ENCODE results near the gene GPR75.

DNA sequence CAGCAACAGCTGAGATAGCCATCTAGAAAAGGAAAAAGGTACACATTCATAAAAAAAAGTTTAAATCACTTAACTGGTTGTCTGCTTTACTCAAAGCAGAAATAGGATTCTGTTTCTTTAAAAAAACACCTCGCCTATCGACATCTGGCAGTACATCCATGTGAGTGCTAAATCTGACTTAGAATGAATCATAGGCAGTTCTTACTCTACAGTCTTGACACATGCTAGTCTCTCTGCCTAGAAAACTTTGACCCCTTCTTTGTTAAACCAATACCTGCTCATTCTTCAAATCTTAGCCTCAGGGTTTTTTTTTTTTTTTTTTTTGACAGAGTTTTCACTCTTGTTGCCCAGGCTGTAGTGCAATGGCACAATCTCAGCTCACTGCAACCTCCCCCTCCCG, 37.1 kb upstream of the GPR75 start:
- TF ChIP-seq CTCF (IDR thresholded peaks at IDR 0.05; ENCODE audit: control extremely low read depth in 1 of 3, insufficient read depth in 1 of 3, low read depth in 1 of 3, low read length in 3 of 3) = no peak
- TF ChIP-seq, protein P1, sequence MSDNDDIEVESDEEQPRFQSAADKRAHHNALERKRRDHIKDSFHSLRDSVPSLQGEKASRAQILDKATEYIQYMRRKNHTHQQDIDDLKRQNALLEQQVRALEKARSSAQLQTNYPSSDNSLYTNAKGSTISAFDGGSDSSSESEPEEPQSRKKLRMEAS (IDR thresholded peaks at IDR 0.05) = no peak
- TF ChIP-seq BACH1 (IDR thresholded peaks at IDR 0.05; ENCODE audit: low read length) = no peak
- no peak for TF ChIP-seq RAD21 (IDR thresholded peaks at IDR 0.05 in 1 of 2, conservative IDR thresholded peaks at IDR 0.05 in 1 of 2; ENCODE audit: low read depth in 2 of 2, low read length in 2 of 2)
- no peak for TF ChIP-seq POLR2A (IDR thresholded peaks at IDR 0.05; ENCODE audit: control extremely low read depth in 1 of 2, low read depth in 2 of 2, low read length in 2 of 2)
- no peak for TF ChIP-seq JUN (IDR thresholded peaks at IDR 0.05; ENCODE audit: low read depth, low read length)
- no peak for TF ChIP-seq RFX5 (IDR thresholded peaks at IDR 0.05; ENCODE audit: borderline replicate concordance, low read depth, low read length)
- no peak for TF ChIP-seq SIN3A (conservative IDR thresholded peaks at IDR 0.05 in 1 of 2, IDR thresholded peaks at IDR 0.05 in 1 of 2; ENCODE audit: low read depth in 1 of 2, low read length in 2 of 2)
- no peak for TF ChIP-seq EP300 (IDR thresholded peaks at IDR 0.05; ENCODE audit: borderline replicate concordance in 1 of 2, low read depth in 2 of 2, low read length in 2 of 2)
- TF ChIP-seq POLR2AphosphoS5 (IDR thresholded peaks at IDR 0.05; ENCODE audit: low read depth, low read length) = no peak
- TF ChIP-seq TAF7 (optimal IDR thresholded peaks at IDR 0.05; ENCODE audit: borderline replicate concordance, low read depth, low read length) = no peak
- TF ChIP-seq JUND (IDR thresholded peaks at IDR 0.05; ENCODE audit: low read length) = no peak

All from H1 (cell line).